Activated CD8-positive, alpha-beta memory T cell treated with anti-CD3 and anti-CD28 coated beads, Interleukin-2, amount 50 U/mL, for 1 hour (primary cell): ENCODE measurements around the gene PLCL1.
"Not testable (repeated sequence)": the region's sequence is repeated elsewhere in the genome, so short reads cannot be mapped to it uniquely, and the experiment has no call there.

ENCODE experiments used
- DNase-seq: peaks from one replicate; pipeline ENCODE4 v3.0.0-alpha.2; 2020; ENCODE audit errors: extremely low read depth

The PLCL1 gene

GRCh38 chr2:197810016-197810415, 5.6 kb downstream of the PLCL1 start:
- DNase-seq: no peak

DNA sequence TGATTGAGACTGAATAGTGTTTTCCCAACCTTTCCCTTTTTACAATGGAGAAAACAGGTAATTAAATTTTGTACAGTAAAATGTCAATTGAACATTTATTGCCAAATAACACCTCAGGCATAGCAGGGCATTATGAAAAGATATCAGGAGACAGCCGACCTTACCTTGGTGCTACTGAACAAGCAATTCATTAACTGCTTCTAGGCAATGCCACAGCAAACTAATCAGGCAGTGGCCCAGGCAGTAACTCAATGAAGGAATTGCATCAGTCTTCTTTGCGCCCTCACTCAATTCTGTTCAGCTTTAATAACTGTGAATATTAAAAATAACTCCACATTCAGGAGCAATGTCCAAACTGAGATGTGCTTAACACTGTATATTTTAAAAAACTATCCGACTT, 6.1 kb downstream of the PLCL1 start:
- no peak for DNase-seq

GRCh38 chr2:197813093-197813787, 8.8 kb downstream of the PLCL1 start:
- DNase-seq: no peak

DNA sequence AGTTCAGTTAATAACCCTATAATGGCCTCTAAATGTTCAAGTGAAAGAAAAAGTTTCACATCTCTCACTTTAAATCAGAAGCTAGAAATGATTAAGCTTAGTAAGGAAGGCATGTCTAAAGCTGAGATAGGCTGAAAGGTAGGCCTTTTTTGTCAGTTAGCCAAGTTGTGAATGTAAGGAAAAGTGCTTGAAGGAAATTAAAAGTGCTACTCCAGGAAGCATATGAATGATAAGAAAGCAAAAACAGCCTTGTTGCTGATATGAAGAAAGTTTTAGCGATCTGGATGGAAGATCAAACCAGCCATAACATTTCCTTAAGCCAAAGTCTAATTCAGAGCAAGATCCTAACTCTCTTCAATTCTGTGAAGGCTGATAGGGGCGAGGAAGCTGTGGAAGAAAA, 10.1 kb downstream of the PLCL1 start:
- DNase-seq: no peak

DNA sequence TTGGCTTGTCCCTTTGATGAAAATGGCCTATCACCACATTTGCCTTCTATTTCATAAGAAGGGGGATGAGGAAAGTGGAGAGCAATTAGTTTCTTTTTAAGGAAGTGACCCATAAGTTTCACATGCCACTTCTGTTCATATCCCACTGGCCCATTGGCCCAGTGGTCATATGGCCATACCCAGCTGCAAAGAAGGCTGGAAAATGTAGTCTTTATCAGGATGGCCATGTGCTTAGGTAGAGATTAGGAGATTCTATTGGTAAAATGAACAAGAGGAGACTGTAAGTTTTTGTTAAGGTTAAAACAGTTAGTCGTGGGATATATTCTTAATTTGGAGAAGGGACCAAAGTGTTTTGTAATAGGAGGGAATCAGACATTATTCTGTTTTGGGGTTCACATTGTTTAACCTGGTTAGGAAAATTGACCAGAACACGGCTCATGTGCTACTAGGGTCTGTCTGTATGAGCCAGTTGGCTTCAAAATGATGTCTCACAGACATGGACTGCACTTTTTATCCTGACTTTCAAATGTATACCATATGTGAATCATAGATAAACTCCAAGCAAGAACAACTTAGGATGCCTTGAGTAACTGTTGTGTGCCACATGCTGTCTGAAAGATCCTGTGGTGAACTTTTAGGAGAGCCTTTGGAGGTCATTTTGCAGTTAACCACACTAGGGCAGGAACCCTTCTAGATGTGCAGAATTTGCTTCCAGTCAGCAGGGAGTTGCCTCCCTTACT, 17.3 kb downstream of the PLCL1 start:
- DNase-seq: no peak

- no peak for DNase-seq
Measured at GRCh38 chr2:197822333-197822732, 17.9 kb downstream of the PLCL1 start.

DNA sequence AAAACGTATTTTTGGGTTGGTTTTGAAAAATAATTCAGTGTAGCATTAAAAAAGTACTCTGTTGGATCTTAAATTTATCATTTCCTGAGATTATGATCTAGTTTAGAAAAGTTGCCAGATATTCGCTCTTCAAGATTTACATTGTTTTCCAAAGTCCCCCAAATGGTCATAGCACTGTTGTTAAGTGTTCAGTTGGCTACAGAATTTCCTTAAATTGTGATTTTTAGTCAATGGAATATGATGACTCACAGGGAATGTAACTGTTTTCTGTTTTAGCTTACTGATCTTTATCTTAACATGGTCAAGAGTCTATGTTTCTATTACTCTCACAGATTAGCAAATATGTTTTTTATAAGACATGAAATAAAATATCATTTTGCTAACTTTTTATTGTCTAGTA, 23.2 kb downstream of the PLCL1 start:
- DNase-seq: no peak

DNA sequence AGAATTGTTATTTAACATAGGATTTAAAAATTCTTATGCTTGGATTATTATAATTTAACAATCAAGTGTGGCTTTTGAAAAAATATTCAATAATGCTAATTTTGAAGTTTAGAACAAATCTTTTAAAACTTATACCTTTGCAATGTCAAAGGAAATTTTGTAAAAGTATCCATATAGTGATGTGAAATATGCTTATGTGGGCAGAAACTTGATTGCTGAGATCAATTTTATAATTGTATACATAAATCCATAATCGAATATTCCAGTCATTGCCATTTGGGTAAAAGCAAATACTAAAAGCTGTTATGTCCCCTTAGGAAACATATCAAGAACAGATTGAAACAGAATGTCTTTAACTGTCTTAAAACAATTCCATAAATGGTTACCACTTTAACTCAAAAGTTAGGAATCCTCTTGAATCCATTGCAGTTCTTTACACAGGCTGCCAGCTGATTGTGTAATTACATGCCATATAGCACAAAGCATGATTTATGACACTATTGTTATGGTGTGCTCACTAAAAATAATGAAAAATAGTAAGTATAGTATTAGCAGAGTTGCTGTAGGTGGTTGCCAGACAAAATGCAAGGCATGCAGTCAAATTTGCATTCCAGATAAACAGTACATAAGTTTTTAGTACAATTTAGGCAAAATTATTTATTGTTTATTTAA, 24.2 kb downstream of the PLCL1 start:
- no peak for DNase-seq

DNA sequence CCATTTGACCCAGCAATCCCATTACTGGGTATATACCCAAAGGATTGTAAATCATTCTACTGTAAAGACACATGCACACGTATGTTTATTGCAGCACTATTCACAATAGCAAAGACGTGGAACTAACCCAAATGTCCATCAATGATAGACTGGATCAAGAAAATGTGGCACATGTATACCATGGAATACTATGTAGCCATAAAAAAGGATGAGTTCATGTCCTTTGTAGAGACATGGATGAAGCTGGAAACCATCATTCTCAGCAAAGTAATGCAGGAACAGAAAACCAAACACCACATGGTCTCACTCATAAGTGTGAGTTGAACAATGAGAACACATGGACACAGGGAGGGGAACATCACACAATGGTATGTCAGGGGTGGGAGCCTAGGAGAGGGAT, 30.4 kb downstream of the PLCL1 start:
- not testable (repeated sequence) for DNase-seq

- no peak for DNase-seq
Measured at GRCh38 chr2:197835293-197835692, 30.9 kb downstream of the PLCL1 start.

DNA sequence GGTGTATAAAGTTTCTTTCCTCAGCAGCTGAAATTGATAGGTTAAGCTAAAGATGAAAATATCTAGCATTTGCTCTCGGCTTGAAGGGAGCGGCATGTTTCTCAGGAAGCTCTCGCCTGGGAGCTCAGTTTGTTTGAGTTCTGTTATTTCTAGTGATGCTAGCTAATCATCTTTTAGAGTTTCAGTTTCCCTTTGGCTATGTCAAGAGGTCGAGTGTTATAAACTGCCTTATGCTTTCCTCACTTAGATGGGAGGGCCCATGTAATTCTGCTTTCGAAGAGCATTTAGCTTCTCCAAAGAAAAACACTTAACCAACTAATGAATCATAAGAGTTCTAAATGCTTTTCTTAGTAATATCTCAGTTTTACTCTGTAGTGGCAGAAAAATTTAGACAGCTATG, 33.6 kb downstream of the PLCL1 start:
- no peak for DNase-seq

GRCh38 chr2:197838579-197838978, 34.2 kb downstream of the PLCL1 start:
- no peak for DNase-seq

GRCh38 chr2:197839327-197839726, 34.9 kb downstream of the PLCL1 start:
- no peak for DNase-seq

GRCh38 chr2:197839856-197840255, 35.5 kb downstream of the PLCL1 start:
- no peak for DNase-seq

- DNase-seq: no peak
Measured at GRCh38 chr2:197846128-197846527, 41.7 kb downstream of the PLCL1 start.

GRCh38 chr2:197846777-197847176, 42.4 kb downstream of the PLCL1 start:
- no peak for DNase-seq

GRCh38 chr2:197847651-197848401, 43.4 kb downstream of the PLCL1 start:
- no peak for DNase-seq

- DNase-seq: no peak
Measured at GRCh38 chr2:197848602-197849001, 44.2 kb downstream of the PLCL1 start.

- no peak for DNase-seq
Measured at GRCh38 chr2:197850882-197851450, 46.6 kb downstream of the PLCL1 start.

GRCh38 chr2:197851451-197851850, 47.1 kb downstream of the PLCL1 start:
- DNase-seq: no peak

- DNase-seq: no peak
Measured at GRCh38 chr2:197852108-197852507, 47.7 kb downstream of the PLCL1 start.

DNA sequence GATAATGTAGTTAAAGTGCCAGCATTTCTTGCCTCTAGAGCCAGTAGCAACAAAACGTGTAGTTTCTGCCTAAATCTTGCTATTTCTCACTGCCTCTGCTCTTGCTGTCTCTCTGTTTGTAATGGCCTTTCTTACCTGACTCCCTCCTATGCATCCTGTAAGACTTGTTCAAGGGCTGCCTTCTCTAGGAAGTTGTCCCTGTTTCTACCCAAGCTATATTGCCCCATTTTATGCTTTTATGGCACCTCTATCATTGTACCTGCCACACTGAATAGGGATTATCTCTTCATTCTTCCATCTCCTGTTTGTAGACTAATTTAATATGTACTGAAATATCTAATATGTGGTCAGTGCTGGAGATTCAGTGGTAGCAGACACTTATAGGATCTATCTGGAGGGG, 49.2 kb downstream of the PLCL1 start:
- DNase-seq: no peak
